SU-DHL-6 (cell line): ENCODE data around the gene ADH6.
"Not testable (repeated sequence)": the region's sequence is repeated elsewhere in the genome, so short reads cannot be mapped to it uniquely, and the experiment has no call there.

ENCODE experiments used
- H2AFZ ChIP-seq: fragments of 200-600 bp; sonication (generic); 2 replicates; pipeline ENCODE4 v1.6.1; 2014; ENCODE audit warnings: low read depth, mild to moderate bottlenecking, moderate library complexity, mixed read lengths, antibody characterized with exemption, low read length; ENCODE audit not compliant: severe bottlenecking
- H3F3A ChIP-seq: fragments of 200-600 bp; shearing (Covaris generic); 2 replicates; pipeline ENCODE4 v1.6.0; 2016; ENCODE audit warnings: antibody characterized with exemption, mild to moderate bottlenecking; ENCODE audit not compliant: insufficient read depth
- H3K27ac ChIP-seq: fragments of 200-600 bp; sonication (generic); 2 replicates; pipeline ENCODE4 v1.5.1; 2016; ENCODE audit warnings: low read depth, mild to moderate bottlenecking, low read length, moderate library complexity, mixed read lengths
- H3K27me3 ChIP-seq: fragments of 200-600 bp; sonication (generic), shearing (Covaris generic); 2 replicates; pipeline ENCODE4 v1.6.0; 2014; ENCODE audit warnings: mild to moderate bottlenecking, low read length
- H3K36me3 ChIP-seq: fragments of 200-600 bp; sonication (generic); 2 replicates; pipeline ENCODE4 v1.6.1; 2014; ENCODE audit warnings: mild to moderate bottlenecking, low read length, mixed read lengths
- H3K4me2 ChIP-seq: fragments of 300-600, 200-600 bp; shearing (Covaris generic), sonication (generic); 2 replicates; pipeline ENCODE4 v1.6.0; 2014; ENCODE audit warnings: low read length, low read depth, mild to moderate bottlenecking; ENCODE audit not compliant: poor library complexity, severe bottlenecking
- H3K4me3 ChIP-seq: fragments of 200-600 bp; sonication (generic); 2 replicates; pipeline ENCODE4 v1.5.1; 2014; ENCODE audit warnings: antibody characterized with exemption, low read length, mild to moderate bottlenecking, mixed read lengths; ENCODE audit not compliant: insufficient read depth, poor library complexity, severe bottlenecking
- H3K79me2 ChIP-seq: fragments of 200-600 bp; sonication (generic); 2 replicates; pipeline ENCODE4 v1.6.1; 2014; ENCODE audit warnings: mild to moderate bottlenecking, low read length, moderate library complexity; ENCODE audit not compliant: insufficient read depth
- H3K9ac ChIP-seq: fragments of 200-600 bp; sonication (generic); 2 replicates; pipeline ENCODE4 v1.7.0; 2014; ENCODE audit warnings: mild to moderate bottlenecking, low read length
- H3K9me2 ChIP-seq: fragments of 200-600 bp; sonication (generic); replicated peaks from 2 replicates; pipeline ENCODE4 v1.6.1; 2014; ENCODE audit warnings: low read length; ENCODE audit not compliant: insufficient read depth
- H3K9me3 ChIP-seq: fragments of 200-600 bp; sonication (generic); 2 replicates; pipeline ENCODE4 v1.6.1; 2014; ENCODE audit warnings: low read length, mixed read lengths; ENCODE audit not compliant: insufficient read depth
- H4K20me1 ChIP-seq: fragments of 200-600 bp; sonication (generic); 2 replicates; pipeline ENCODE4 v1.6.1; 2014; ENCODE audit warnings: low read depth, mild to moderate bottlenecking, antibody characterized with exemption, low read length, moderate library complexity, mixed read lengths
- EZH2phosphoT487 ChIP-seq: fragments of 200-600 bp; sonication (generic), shearing (Covaris generic); conservative IDR thresholded peaks from 2 replicates; pipeline ENCODE4 v1.6.1; 2018; ENCODE audit warnings: mild to moderate bottlenecking, antibody characterized with exemption, low read length, moderate library complexity, mixed read lengths
- TF ChIP-seq, protein P1 (sequence below): fragments of 200-600 bp; sonication (generic); IDR thresholded peaks from one replicate; pipeline ENCODE4 v1.5.1; 2017; ENCODE audit warnings: antibody characterized with exemption, mild to moderate bottlenecking, low read length, moderate library complexity; ENCODE audit not compliant: insufficient read depth, poor library complexity, severe bottlenecking

Gene ADH6

DNA sequence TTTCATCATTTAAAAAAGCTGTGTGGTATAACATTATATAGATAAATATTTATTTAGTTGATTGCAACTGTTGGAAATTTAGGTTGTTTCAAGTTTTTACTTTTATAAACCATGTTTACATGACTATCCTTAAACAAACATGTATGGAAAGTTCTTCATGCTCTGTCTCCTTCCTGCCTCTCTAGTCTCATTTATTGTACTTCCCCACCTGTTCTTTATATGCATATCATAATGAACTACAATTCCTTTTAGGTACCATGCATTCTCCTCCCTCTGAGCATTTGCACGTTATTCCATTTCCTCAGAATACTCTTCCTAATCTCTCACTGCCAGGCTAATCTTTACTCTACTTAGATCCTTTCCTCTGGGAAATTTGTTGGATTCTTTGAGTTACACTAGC lies 16.9 kb upstream of the ADH6 start:
- no peaks in the 10 kb centered on the region for H3K79me2 ChIP-seq
- no peaks in the 10 kb centered on the region for H3K9me3 ChIP-seq
- no peak overlapping the region for H3K27ac ChIP-seq
- H3K4me3 ChIP-seq: no peak overlapping the region
- no peaks in the 10 kb centered on the region for H4K20me1 ChIP-seq
- no peaks in the 10 kb centered on the region for H3K27me3 ChIP-seq
- H3K36me3 ChIP-seq: no peaks in the 10 kb centered on the region
- H3K9ac ChIP-seq: no peak overlapping the region
- H3K9me2 ChIP-seq: no peaks in the 10 kb centered on the region
- H2AFZ ChIP-seq: no peak overlapping the region
- no peaks in the 10 kb centered on the region for H3F3A ChIP-seq
- H3K4me2 ChIP-seq: no peak overlapping the region
- TF ChIP-seq, protein P1, sequence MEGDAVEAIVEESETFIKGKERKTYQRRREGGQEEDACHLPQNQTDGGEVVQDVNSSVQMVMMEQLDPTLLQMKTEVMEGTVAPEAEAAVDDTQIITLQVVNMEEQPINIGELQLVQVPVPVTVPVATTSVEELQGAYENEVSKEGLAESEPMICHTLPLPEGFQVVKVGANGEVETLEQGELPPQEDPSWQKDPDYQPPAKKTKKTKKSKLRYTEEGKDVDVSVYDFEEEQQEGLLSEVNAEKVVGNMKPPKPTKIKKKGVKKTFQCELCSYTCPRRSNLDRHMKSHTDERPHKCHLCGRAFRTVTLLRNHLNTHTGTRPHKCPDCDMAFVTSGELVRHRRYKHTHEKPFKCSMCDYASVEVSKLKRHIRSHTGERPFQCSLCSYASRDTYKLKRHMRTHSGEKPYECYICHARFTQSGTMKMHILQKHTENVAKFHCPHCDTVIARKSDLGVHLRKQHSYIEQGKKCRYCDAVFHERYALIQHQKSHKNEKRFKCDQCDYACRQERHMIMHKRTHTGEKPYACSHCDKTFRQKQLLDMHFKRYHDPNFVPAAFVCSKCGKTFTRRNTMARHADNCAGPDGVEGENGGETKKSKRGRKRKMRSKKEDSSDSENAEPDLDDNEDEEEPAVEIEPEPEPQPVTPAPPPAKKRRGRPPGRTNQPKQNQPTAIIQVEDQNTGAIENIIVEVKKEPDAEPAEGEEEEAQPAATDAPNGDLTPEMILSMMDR: no peak
- no peak for TF ChIP-seq EZH2phosphoT487

DNA sequence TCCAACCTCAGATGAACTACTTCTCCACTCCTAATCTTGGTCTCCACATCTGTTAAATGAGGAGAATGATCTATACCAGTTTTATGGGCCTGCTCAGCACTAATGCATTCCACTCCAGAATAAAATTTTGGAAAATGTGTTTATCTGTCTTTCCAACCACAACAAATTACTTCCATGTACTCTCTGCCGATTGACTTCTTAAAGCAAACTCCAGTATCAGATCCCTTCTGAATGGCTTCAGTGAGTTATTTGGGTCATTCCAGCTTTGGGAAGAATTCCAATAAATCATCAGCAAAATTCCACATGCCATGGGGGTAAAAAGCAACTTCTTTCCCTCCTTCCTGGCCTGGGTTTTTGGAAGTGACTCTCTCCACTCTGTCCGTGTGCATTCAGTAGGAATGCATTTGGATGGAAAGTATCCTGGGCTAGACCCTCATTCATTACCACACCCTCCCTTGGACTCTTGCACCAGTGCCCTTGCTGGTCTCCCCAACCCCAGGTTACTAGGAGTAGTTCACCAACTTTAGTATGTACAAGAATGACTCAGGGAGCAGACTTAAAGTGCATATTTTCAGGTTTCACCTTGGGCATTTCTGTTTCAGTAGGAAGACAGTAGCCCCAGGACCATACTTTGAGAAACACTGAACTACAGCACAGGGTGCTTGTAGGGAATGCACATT lies 15.4 kb upstream of the ADH6 start:
- H3K9ac ChIP-seq: no peak overlapping the region
- no peaks in the 10 kb centered on the region for H3K27me3 ChIP-seq
- no peaks in the 10 kb centered on the region for H3K36me3 ChIP-seq
- no peaks in the 10 kb centered on the region for H3F3A ChIP-seq
- no peak overlapping the region for H3K4me3 ChIP-seq
- no peaks in the 10 kb centered on the region for H3K9me3 ChIP-seq
- no peak overlapping the region for H2AFZ ChIP-seq
- TF ChIP-seq, protein P1: no peak
- no peak for TF ChIP-seq EZH2phosphoT487
- H4K20me1 ChIP-seq: no peaks in the 10 kb centered on the region
- H3K79me2 ChIP-seq: no peaks in the 10 kb centered on the region
- no peaks in the 10 kb centered on the region for H3K9me2 ChIP-seq
- H3K27ac ChIP-seq: no peak overlapping the region
- no peak overlapping the region for H3K4me2 ChIP-seq

DNA sequence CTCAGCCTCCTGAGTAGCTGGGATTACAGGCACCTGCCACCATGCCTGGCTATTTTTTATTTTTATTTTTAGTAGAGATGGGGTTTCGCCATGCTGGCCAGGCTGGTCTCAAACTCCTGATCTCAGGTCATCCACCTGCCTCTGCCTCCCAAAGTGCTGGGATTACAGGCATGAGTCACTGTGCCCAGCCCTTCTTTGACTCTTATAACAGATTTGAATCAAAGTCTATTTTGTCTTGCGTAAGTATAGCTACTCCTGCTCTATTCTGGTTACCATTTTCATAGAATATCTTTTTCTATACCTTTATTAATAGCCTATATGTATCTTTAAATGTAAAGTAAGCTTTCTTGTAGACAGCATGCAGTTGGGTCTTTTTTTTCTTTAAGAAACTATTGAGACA lies 14.4 kb upstream of the ADH6 start:
- H4K20me1 ChIP-seq, H3K36me3 ChIP-seq, H3K27ac ChIP-seq, H3K4me2 ChIP-seq, H3K4me3 ChIP-seq, H3K9me2 ChIP-seq, H3K9ac ChIP-seq, H3K27me3 ChIP-seq, H3F3A ChIP-seq, H3K79me2 ChIP-seq, H3K9me3 ChIP-seq, H2AFZ ChIP-seq: not testable (repeated sequence)

DNA sequence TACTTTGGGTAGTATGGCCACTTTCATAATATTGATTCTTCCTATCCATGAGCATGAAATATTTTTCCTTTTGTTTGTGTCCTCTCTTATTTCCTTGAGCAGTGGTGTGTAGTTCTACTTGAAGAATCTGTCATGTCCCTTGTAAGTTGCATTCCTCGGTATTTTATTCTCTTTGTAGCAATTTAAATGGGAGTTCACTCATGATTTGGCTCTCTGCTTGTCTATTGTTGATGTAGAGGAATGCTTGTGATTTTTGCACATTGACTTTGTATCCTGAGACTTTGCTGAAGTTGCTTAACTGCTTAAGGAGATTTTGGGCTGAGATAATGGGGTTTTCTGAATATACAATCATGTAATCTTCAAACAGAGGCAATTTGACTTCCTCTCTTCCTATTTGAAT lies 9.7 kb upstream of the ADH6 start:
- not testable (repeated sequence) for H3K79me2 ChIP-seq, H3F3A ChIP-seq, H3K27ac ChIP-seq, H3K4me2 ChIP-seq, H3K9me2 ChIP-seq, H4K20me1 ChIP-seq, H3K27me3 ChIP-seq, H3K36me3 ChIP-seq, H3K9ac ChIP-seq, H2AFZ ChIP-seq, H3K9me3 ChIP-seq, H3K4me3 ChIP-seq

DNA sequence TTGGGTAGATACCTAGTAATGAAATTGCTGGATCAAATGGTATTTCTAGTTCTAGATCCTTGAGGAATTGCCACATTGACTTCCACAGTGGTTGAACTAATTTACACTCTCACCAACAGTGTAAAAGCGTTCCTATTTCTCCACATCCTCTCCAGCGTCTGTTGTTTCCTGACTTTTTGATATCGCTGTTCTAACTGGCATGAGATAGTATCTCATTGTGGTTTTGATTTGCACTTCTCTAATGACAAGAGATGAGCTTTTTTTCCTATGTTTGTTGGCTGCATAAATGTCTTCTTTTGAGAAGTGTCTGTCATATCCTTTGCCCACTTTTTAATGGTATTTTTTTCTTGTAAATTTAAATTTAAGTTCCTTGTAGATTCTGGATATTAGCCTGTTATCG lies 8.6 kb upstream of the ADH6 start:
- not testable (repeated sequence) for H3K27ac ChIP-seq, H3K9me3 ChIP-seq, H3K9ac ChIP-seq

More for the DNA sequence above, 8.6 kb upstream of the ADH6 start:
- H3F3A ChIP-seq, H3K27me3 ChIP-seq, H3K9me2 ChIP-seq, H3K4me2 ChIP-seq, H3K4me3 ChIP-seq, H3K79me2 ChIP-seq, H4K20me1 ChIP-seq, H2AFZ ChIP-seq, H3K36me3 ChIP-seq: not testable (repeated sequence)
